Colonic mucosa (tissue), 4 donors: ENCODE data around the gene STEAP1B. TPM values are rescaled to one million over a fixed set of nuclear protein-coding genes. Genes with fewer than 3 reads are reported as not detected.
"Not testable (repeated sequence)": the region's sequence is repeated elsewhere in the genome, so short reads cannot be mapped to it uniquely, and the experiment has no call there.

Experiments used
- DNase-seq: peaks from one replicate; pipeline ENCODE4 v3.0.0-alpha.2; 2020
- H3K27ac ChIP-seq: fragments of 200-600 bp; one replicate; pipeline ENCODE4 v1.8.0; 2021
- H3K27me3 ChIP-seq: fragments of 200-600 bp; one replicate; pipeline ENCODE4 v1.8.0; 2021
- H3K36me3 ChIP-seq: fragments of 200-600 bp; one replicate; pipeline ENCODE4 v1.8.0; 2021
- H3K4me1 ChIP-seq: fragments of 200-600 bp; one replicate; pipeline ENCODE4 v1.8.0; 2021; ENCODE audit warnings: mild to moderate bottlenecking
- H3K4me3 ChIP-seq: fragments of 200-600 bp; one replicate; pipeline ENCODE4 v1.8.0; 2021
- H3K9ac ChIP-seq, 2 donors: one replicate each; pipeline ENCODE4 v1.7.0; 2013; ENCODE audit warnings: control low read depth in 2 of 2, low read depth in 2 of 2, low read length in 2 of 2
- H3K9me3 ChIP-seq: fragments of 200-600 bp; one replicate; pipeline ENCODE4 v1.8.0; 2021
- CTCF ChIP-seq: fragments of 200-600 bp; IDR thresholded peaks from one replicate; pipeline ENCODE4 v1.8.0; 2022; ENCODE audit warnings: antibody characterized with exemption, mild to moderate bottlenecking
- intact Hi-C: fragments of 100-400 bp; cut with DNase I; formaldehyde crosslinking; loops from one replicate; pipeline ENCODE4 v1.14.1; 2022
- total RNA-seq, 2 donors: library from RNA; stranded (reverse); fragmentation: NEBNext Ultra II Directional in 1 of 2; extraction: Animal tissue kit (Norgen Biotek cat#: 25700) in 1 of 2; gene quantifications; one replicate each; pipeline ENCODE4 v1.2.1, GENCODE V29; 2021
- donor health status: healthy.
- donor health status: DM: no; HTN: no; CAD: no.
- donor health status: DM: no; HTN: no; CAD: no.

Gene STEAP1B
- total RNA-seq, 2 donors from 2014 or later: 0.21 to 0.30 TPM

GRCh38 chr7:22544245-22544644 is 44.3 kb upstream of the STEAP1B start:
- no peaks in the 10 kb centered on the region for H3K4me1 ChIP-seq
- intact Hi-C loops: no loop called here
- DNase-seq: no peak
- H3K27ac ChIP-seq: no peak overlapping the region
- H3K4me3 ChIP-seq: no peak overlapping the region
- no peak for TF ChIP-seq CTCF
- H3K9ac ChIP-seq: no peak overlapping the region
- no peaks in the 10 kb centered on the region for H3K36me3 ChIP-seq
- H3K9me3 ChIP-seq: no peaks in the 10 kb centered on the region
- peaks cover 5% of the 10 kb centered on the region for H3K27me3 ChIP-seq

GRCh38 chr7:22543169-22543568 is 43.2 kb upstream of the STEAP1B start:
- Histone ChIP-seq H3K27me3 (no peaks in the 10 kb centered on the region), H3K9ac (no peak overlapping the region), H3K36me3 (no peaks in the 10 kb centered on the region)

GRCh38 chr7:22542669-22543068 is 42.7 kb upstream of the STEAP1B start:
- H3K36me3 ChIP-seq: no peaks in the 10 kb centered on the region
- no peaks in the 10 kb centered on the region for H3K9me3 ChIP-seq
- H3K27ac ChIP-seq: no peak overlapping the region
- intact Hi-C loops: no loop called here
- no peak for TF ChIP-seq CTCF
- no peaks in the 10 kb centered on the region for H3K4me1 ChIP-seq
- H3K27me3 ChIP-seq: no peaks in the 10 kb centered on the region
- no peak overlapping the region for H3K9ac ChIP-seq
- no peak for DNase-seq
- no peak overlapping the region for H3K4me3 ChIP-seq

More at GRCh38 chr7:22543169-22543568, 43.2 kb upstream of the STEAP1B start:
- Histone ChIP-seq H3K9me3 (no peaks in the 10 kb centered on the region), H3K27ac (no peak overlapping the region), H3K4me3 (no peak overlapping the region), H3K4me1 (no peaks in the 10 kb centered on the region)
- no peak for DNase-seq
- intact Hi-C loops: no loop called here
- TF ChIP-seq CTCF: no peak

GRCh38 chr7:22542254-22542653 is 42.3 kb upstream of the STEAP1B start:
- Histone ChIP-seq H3K27ac (no peak overlapping the region), H3K27me3 (no peaks in the 10 kb centered on the region), H3K4me1 (no peaks in the 10 kb centered on the region), H3K4me3 (no peak overlapping the region), H3K36me3 (no peaks in the 10 kb centered on the region), H3K9ac (no peak overlapping the region), H3K9me3 (no peaks in the 10 kb centered on the region)
- DNase-seq: no peak
- TF ChIP-seq CTCF: no peak
- intact Hi-C loops: no loop called here

GRCh38 chr7:22541789-22542188 is 41.8 kb upstream of the STEAP1B start:
- no peak for TF ChIP-seq CTCF
- no peaks in the 10 kb centered on the region for H3K9me3 ChIP-seq
- H3K9ac ChIP-seq: no peak overlapping the region
- no peaks in the 10 kb centered on the region for H3K27me3 ChIP-seq
- no peak overlapping the region for H3K4me3 ChIP-seq
- DNase-seq: no peak
- intact Hi-C loops: no loop called here
- H3K36me3 ChIP-seq: no peaks in the 10 kb centered on the region
- no peaks in the 10 kb centered on the region for H3K4me1 ChIP-seq
- no peak overlapping the region for H3K27ac ChIP-seq

- intact Hi-C loops, DNase-seq, H3K4me1 ChIP-seq, H3K4me3 ChIP-seq, H3K9ac ChIP-seq, H3K9me3 ChIP-seq, H3K36me3 ChIP-seq, H3K27ac ChIP-seq, H3K27me3 ChIP-seq: not testable (repeated sequence)
Measured at GRCh38 chr7:22528537-22528936, 28.5 kb upstream of the STEAP1B start.

- H3K27me3 ChIP-seq, intact Hi-C loops, DNase-seq, H3K4me1 ChIP-seq, H3K36me3 ChIP-seq, H3K4me3 ChIP-seq, H3K27ac ChIP-seq, H3K9ac ChIP-seq, H3K9me3 ChIP-seq: not testable (repeated sequence)
Measured at GRCh38 chr7:22524353-22524947, 24.5 kb upstream of the STEAP1B start.
